Lung (tissue), 12 donors: Measurements from ENCODE around the gene TLDC2. TPM values are rescaled to one million over a fixed set of nuclear protein-coding genes. Genes with fewer than 3 reads are reported as not detected.
"Not testable (repeated sequence)": the region's sequence is repeated elsewhere in the genome, so short reads cannot be mapped to it uniquely, and the experiment has no call there.

Experiments used
- ATAC-seq: fragments of 200-7000 bp; cut with Tn5 transposase; one replicate; pipeline ENCODE4 v1.9.1; 2020; ENCODE audit warnings: moderate number of reproducible peaks; ENCODE audit not compliant: insufficient read depth, low FRiP score
- DNase-seq, 3 donors: peaks; one replicate each; pipeline ENCODE4 v3.0.0-alpha.2; 2013 to 2017
- H3K27ac ChIP-seq, 2 donors: one replicate each; pipeline ENCODE4 v1.5.1; 2013; ENCODE audit warnings: mild to moderate bottlenecking in 2 of 2, moderate library complexity in 2 of 2, control low read depth in 1 of 2, inconsistent platforms in 1 of 2, low read depth in 1 of 2, low read length in 1 of 2
- H3K27me3 ChIP-seq, 3 donors: one replicate each; pipeline ENCODE4 v1.5.1; 2013; ENCODE audit warnings: low read length in 2 of 3; ENCODE audit not compliant: control insufficient read depth in 3 of 3, insufficient read depth in 3 of 3
- H3K36me3 ChIP-seq, 4 donors: one replicate each; pipeline ENCODE4 v1.5.1; 2013; ENCODE audit warnings: low read length in 4 of 4, mild to moderate bottlenecking in 1 of 4, moderate library complexity in 1 of 4; ENCODE audit not compliant: control insufficient read depth in 4 of 4, insufficient read depth in 4 of 4
- H3K4me1 ChIP-seq, 5 donors: one replicate each; pipeline ENCODE4 v1.5.1; 2013; ENCODE audit warnings: low read length in 5 of 5, mild to moderate bottlenecking in 2 of 5, moderate library complexity in 1 of 5; ENCODE audit not compliant: control insufficient read depth in 5 of 5, insufficient read depth in 5 of 5
- H3K4me3 ChIP-seq: one replicate; pipeline ENCODE4 v1.5.1; 2013; ENCODE audit warnings: mild to moderate bottlenecking, control low read depth, moderate library complexity
- H3K9ac ChIP-seq, 2 donors: one replicate each; pipeline ENCODE4 v1.5.1; 2013; ENCODE audit warnings: low read length in 2 of 2, control low read depth in 1 of 2; ENCODE audit not compliant: insufficient read depth in 1 of 2
- H3K9me3 ChIP-seq, 4 donors: one replicate each; pipeline ENCODE4 v1.5.1; 2013; ENCODE audit warnings: low read length in 3 of 4, mild to moderate bottlenecking in 1 of 4, moderate library complexity in 1 of 4; ENCODE audit not compliant: control insufficient read depth in 4 of 4, insufficient read depth in 3 of 4
- WGBS, 2 donors: extraction: QIAGEN DNeasy Blood & Tissue Kit; methylation state at CpG; one replicate each; pipeline ENCODE4 v1.1.7; 2013; 5-methylcytosine and 5-hydroxymethylcytosine counted together
- polyA plus RNA-seq, 2 donors: library from polyadenylated mRNA; stranded (reverse); fragments of 200-250 nt; gene quantifications; one replicate each; pipeline ENCODE4 v1.2.1, GENCODE V29; 2013
- total RNA-seq, 2 donors: library from RNA; depleted of rRNA in 1 of 2; stranded (reverse); fragments of >200 nt in 1 of 2; gene quantifications; one replicate each; pipeline ENCODE4 v1.2.1, GENCODE V29; 2014 to 2021
- TF ChIP-seq, protein P1 (sequence below): IDR thresholded peaks from 2 replicates; pipeline ENCODE4 v1.5.1; 2012; ENCODE audit warnings: mild to moderate bottlenecking; ENCODE audit errors: control extremely low read depth, extremely low read depth
- donor health status: control.
- donor health status: control.
- donor health status: Bipolar disorder and iron deficiency.
- donor health status: healthy.
- donor health status: DM: yes; HTN: yes; CAD: no.

The TLDC2 gene
- total and polyA plus RNA-seq, 4 donors, result 0.07 to 0.67 (median 0.17) TPM

DNA sequence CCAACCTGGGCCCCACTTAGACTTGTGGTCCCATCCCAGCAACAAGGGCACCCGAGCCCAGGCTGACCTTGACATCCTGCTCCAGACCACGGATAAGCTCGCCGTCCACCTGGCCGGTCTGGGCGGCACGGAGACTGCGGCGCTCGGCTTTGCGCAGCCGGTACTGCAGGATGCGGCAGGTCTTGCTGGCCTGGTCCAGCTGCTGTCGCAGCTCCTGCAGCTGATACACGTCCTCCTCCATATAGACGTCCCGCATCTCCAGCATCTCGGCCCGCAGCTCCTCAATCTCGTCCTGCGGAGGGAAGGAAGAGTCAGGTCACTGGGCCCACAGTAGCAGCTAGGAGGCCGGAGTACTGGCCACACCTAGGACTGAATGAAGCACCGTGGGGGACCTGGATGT is 36.8 kb upstream of the TLDC2 start:
- 97 to 98% methylated on average over 23 of the region's 23 CpGs for WGBS, 2 donors
- ATAC-seq, result no peak
- H3K4me1 ChIP-seq, result peaks cover 0 to 13% (median 9%) of the 10 kb centered on the region in 5 donors

DNA sequence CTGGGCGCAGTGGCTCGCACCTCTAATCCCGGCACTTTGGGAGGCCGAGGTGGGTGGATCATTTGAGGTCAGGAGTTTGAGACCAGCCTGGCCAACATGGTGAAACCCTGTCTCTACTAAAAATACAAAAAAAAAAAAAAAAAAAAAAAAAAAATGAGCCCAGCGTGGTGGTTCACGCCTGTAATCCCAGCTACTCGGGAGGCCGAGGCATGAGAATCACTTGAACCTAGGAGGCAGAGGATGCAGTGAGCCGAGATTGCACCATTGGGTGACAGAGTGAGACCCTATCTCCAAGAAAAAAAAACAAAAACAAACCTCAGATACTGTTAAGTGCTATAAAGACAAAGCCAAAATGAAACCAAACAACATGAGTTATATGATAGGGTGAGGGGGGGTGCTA is 34.9 kb upstream of the TLDC2 start:
- not testable (repeated sequence) for H3K27me3 ChIP-seq, H3K9ac ChIP-seq, DNase-seq, ATAC-seq, H3K36me3 ChIP-seq, H3K9me3 ChIP-seq, H3K4me3 ChIP-seq
- H3K27ac ChIP-seq, result peak overlapping the region in 1 of 2 donors; percentile 78
- H3K4me1 ChIP-seq, result peaks cover 0 to 13% (median 5%) of the 10 kb centered on the region in 5 donors
- 95 to 99% methylated on average over 9 of the region's 9 CpGs for whole genome bisulfite sequencing, 2 donors

More for the DNA sequence above, 36.8 kb upstream of the TLDC2 start:
- Histone ChIP-seq H3K9ac (no peak overlapping the region), H3K4me3 (no peak overlapping the region), H3K27me3 (no peaks in the 10 kb centered on the region), H3K36me3 (peaks cover 0 to 7% (median 3%) of the 10 kb centered on the region in 4 donors), H3K27ac (no peak overlapping the region), H3K9me3 (no peaks in the 10 kb centered on the region)
- TF ChIP-seq, protein P1, sequence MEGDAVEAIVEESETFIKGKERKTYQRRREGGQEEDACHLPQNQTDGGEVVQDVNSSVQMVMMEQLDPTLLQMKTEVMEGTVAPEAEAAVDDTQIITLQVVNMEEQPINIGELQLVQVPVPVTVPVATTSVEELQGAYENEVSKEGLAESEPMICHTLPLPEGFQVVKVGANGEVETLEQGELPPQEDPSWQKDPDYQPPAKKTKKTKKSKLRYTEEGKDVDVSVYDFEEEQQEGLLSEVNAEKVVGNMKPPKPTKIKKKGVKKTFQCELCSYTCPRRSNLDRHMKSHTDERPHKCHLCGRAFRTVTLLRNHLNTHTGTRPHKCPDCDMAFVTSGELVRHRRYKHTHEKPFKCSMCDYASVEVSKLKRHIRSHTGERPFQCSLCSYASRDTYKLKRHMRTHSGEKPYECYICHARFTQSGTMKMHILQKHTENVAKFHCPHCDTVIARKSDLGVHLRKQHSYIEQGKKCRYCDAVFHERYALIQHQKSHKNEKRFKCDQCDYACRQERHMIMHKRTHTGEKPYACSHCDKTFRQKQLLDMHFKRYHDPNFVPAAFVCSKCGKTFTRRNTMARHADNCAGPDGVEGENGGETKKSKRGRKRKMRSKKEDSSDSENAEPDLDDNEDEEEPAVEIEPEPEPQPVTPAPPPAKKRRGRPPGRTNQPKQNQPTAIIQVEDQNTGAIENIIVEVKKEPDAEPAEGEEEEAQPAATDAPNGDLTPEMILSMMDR, result no peak
- DNase-seq, result no peak

DNA sequence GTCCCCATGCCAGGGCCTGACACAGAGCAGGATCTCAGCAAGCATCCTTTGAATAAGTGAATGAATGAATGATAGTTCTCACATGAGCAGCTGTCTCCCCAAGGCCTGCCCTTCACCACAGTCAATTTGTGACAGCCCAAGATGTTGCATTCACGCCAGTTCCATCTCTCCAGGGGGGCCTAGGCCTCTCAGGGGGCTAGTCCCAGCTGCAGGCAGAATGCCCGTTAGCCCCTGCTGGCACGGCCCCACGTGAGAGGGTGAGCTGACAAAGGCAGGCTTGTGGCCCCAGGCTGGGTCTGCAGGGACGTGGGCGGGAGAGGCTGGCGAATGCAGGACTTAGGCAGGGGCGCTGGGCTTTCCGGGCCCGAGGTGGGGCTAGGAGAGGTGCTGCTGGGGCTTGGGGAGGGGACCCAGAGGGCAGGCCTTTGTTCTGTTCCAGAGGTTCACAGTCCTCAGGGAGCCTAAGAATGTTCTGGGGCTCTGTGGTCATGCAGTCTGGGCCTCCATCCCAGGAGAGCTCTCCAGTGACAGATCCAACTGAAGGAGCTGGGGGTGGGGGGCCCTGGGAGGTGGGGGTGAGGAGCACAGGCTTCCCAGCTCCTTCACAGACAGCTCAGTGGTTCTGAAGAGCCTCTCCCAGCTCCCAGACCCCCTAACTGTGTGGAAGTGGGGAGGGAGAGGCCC is 30.5 kb upstream of the TLDC2 start:
- no peak for DNase-seq
- Histone ChIP-seq H3K9ac (no peak overlapping the region), H3K4me1 (peaks cover 0 to 21% (median 10%) of the 10 kb centered on the region in 5 donors), H3K4me3 (no peak overlapping the region), H3K27me3 (no peaks in the 10 kb centered on the region), H3K9me3 (no peaks in the 10 kb centered on the region), H3K36me3 (no peaks in the 10 kb centered on the region), H3K27ac (peak overlapping the region; percentile 61 to 65)
- no peak for ATAC-seq
- 84 to 93% methylated on average over 10 of the region's 10 CpGs for WGBS, 2 donors
- TF ChIP-seq, protein P1, result no peak

GRCh38 chr20:36847009-36847709 is 28.8 kb upstream of the TLDC2 start:
- WGBS, 2 donors, result 78 to 82% methylated on average over 18 of the region's 18 CpGs

More at GRCh38 chr20:36847009-36847709, 28.8 kb upstream of the TLDC2 start:
- Histone ChIP-seq H3K36me3 (peaks cover 0 to 3% (median 0%) of the 10 kb centered on the region in 4 donors), H3K4me1 (peaks cover 0 to 23% (median 6%) of the 10 kb centered on the region in 5 donors), H3K9ac (no peak overlapping the region), H3K9me3 (no peaks in the 10 kb centered on the region), H3K27ac (peak overlapping the region; percentile 48 to 94), H3K4me3 (no peak overlapping the region), H3K27me3 (no peaks in the 10 kb centered on the region)
- TF ChIP-seq, protein P1, result no peak
- ATAC-seq, result peak; percentile 34
- DNase-seq, result no peak
